ENCODE measurements around the gene VASN.

VASN gene

DNA sequence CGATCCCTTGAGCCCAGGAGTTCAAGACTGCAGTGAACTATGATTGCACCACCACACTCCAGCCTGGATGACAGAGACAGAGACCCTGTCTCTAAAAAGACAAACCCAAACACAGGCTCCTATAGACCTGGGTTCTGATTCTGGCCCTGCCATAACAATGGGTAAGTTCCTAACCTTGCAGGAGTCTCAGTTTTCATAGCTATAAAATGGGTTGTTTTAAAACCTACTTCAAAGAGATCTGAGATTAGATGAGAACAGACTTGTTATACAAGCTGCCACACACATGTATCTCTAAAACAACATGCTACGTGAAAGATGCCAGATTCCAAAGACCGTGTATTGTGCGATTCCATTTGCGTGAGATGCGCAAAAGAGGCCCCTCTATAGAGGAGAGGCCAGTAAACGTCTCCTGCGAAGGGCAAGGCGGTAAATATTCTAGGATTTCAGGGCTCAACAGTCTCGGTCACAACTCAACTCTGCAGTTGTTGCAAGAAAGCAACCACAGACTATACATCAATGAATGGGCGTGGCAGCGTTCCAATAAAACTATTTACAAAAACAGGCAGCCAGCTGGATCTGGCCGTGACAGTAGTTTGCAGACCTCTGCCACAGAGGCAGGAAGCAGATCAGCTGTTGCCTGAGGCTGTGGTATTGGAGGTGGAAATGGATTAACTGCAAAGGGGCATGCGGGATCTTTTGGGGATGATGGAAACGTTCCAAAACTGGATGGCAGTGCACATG is 38.9 kb downstream of the VASN start:
- Histone ChIP-seq H3K27me3 (ENCODE audit: insufficient read depth, low read length, poor library complexity) (no peaks in the 10 kb centered on the region), H3K9me3 (ENCODE audit: insufficient read depth, low read length, severe bottlenecking) (no peaks in the 10 kb centered on the region), H3K27ac (ENCODE audit: low read length) (no peak overlapping the region), H4K20me1 (ENCODE audit: insufficient read depth, low read length) (peaks cover 67% of the 10 kb centered on the region), H3K4me2 (ENCODE audit: insufficient read depth, low read length) (no peak overlapping the region), H3K36me3 (ENCODE audit: insufficient read depth, low read length) (peaks cover 69% of the 10 kb centered on the region), H3K79me2 (ENCODE audit: insufficient read depth, low read length) (peaks cover 60% of the 10 kb centered on the region), H2AFZ (ENCODE audit: low read depth, low read length) (no peak overlapping the region), H3K4me1 (ENCODE audit: insufficient read depth, low read length) (peaks cover 24% of the 10 kb centered on the region), H3K9ac (ENCODE audit: low read depth, low read length) (no peak overlapping the region), H3K4me3 (ENCODE audit: low read depth in 1 of 2, low read length in 2 of 2) (no peak overlapping the region)
- ATAC-seq (ENCODE audit: insufficient read depth, low read depth) (no peak), DNase-seq (no peak)
- TF ChIP-seq, protein P1, sequence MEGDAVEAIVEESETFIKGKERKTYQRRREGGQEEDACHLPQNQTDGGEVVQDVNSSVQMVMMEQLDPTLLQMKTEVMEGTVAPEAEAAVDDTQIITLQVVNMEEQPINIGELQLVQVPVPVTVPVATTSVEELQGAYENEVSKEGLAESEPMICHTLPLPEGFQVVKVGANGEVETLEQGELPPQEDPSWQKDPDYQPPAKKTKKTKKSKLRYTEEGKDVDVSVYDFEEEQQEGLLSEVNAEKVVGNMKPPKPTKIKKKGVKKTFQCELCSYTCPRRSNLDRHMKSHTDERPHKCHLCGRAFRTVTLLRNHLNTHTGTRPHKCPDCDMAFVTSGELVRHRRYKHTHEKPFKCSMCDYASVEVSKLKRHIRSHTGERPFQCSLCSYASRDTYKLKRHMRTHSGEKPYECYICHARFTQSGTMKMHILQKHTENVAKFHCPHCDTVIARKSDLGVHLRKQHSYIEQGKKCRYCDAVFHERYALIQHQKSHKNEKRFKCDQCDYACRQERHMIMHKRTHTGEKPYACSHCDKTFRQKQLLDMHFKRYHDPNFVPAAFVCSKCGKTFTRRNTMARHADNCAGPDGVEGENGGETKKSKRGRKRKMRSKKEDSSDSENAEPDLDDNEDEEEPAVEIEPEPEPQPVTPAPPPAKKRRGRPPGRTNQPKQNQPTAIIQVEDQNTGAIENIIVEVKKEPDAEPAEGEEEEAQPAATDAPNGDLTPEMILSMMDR (IDR thresholded peaks at IDR 0.05; ENCODE audit: borderline replicate concordance, extremely low read depth, low read length, poor library complexity, severe bottlenecking): no peak
- TF ChIP-seq EZH2 (IDR thresholded peaks at IDR 0.05; ENCODE audit: borderline replicate concordance, low read depth, low read length, severe bottlenecking): no peak

DNA sequence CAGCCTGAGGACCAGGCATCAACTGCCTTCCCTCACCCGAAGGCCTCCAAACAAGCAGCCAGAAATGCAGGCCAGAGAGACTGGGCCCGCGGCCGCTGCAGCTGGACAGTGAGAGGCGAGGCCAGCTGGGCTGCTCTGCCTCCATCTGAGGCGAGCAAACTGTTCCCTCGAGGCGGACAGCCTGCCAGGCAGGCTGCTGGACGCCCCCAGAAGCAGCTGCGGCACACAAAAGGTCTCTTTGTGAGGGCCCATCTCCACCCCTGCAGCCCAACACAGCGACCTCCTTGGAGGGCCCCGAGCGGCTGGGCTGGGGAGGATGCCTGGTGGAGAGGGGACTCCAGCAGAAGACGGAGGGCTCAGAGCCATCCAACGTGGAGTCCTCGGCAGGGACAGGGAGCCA is 40.0 kb downstream of the VASN start:
- Histone ChIP-seq H3K4me3 (ENCODE audit: low read depth in 1 of 2, low read length in 2 of 2) (no peak overlapping the region), H3K4me2 (ENCODE audit: insufficient read depth, low read length) (no peak overlapping the region), H3K27me3 (ENCODE audit: insufficient read depth, low read length, poor library complexity) (no peaks in the 10 kb centered on the region), H3K4me1 (ENCODE audit: insufficient read depth, low read length) (peaks cover 32% of the 10 kb centered on the region), H3K36me3 (ENCODE audit: insufficient read depth, low read length) (peaks cover 60% of the 10 kb centered on the region), H4K20me1 (ENCODE audit: insufficient read depth, low read length) (peaks cover 69% of the 10 kb centered on the region), H3K79me2 (ENCODE audit: insufficient read depth, low read length) (peaks cover 69% of the 10 kb centered on the region), H3K9ac (ENCODE audit: low read depth, low read length) (no peak overlapping the region), H3K27ac (ENCODE audit: low read length) (no peak overlapping the region), H3K9me3 (ENCODE audit: insufficient read depth, low read length, severe bottlenecking) (no peaks in the 10 kb centered on the region), H2AFZ (ENCODE audit: low read depth, low read length) (no peak overlapping the region)
- no peak for TF ChIP-seq EZH2 (IDR thresholded peaks at IDR 0.05; ENCODE audit: borderline replicate concordance, low read depth, low read length, severe bottlenecking)
- TF ChIP-seq, protein P1 (IDR thresholded peaks at IDR 0.05; ENCODE audit: borderline replicate concordance, extremely low read depth, low read length, poor library complexity, severe bottlenecking): no peak
- DNase-seq (no peak), ATAC-seq (ENCODE audit: insufficient read depth, low read depth) (no peak)

DNA sequence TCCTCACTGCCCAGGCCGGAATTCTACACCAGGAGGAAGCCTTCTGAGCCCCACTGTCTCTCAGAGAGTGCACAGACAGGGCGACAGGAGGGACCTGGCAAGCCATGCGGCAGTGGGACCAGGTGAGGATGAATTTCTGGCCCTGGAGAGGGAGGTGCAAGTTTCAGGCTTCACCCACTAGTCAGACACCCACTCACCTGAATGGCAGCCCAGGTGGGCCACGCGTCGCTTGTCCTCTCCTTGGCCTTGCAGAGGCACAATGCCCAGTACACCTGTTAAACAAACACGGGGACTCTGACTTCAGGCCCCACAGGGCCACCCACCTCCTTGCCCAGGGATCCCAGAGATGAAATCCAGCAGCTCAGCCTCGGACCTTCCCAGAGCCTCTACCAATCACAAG is 40.5 kb downstream of the VASN start:
- Histone ChIP-seq H3K27ac (ENCODE audit: low read length) (no peak overlapping the region), H3K4me2 (ENCODE audit: insufficient read depth, low read length) (no peak overlapping the region), H2AFZ (ENCODE audit: low read depth, low read length) (no peak overlapping the region), H3K9me3 (ENCODE audit: insufficient read depth, low read length, severe bottlenecking) (no peaks in the 10 kb centered on the region), H3K27me3 (ENCODE audit: insufficient read depth, low read length, poor library complexity) (no peaks in the 10 kb centered on the region), H3K36me3 (ENCODE audit: insufficient read depth, low read length) (peaks cover 59% of the 10 kb centered on the region), H3K4me3 (ENCODE audit: low read depth in 1 of 2, low read length in 2 of 2) (no peak overlapping the region), H3K4me1 (ENCODE audit: insufficient read depth, low read length) (peaks cover 37% of the 10 kb centered on the region), H3K79me2 (ENCODE audit: insufficient read depth, low read length) (peaks cover 69% of the 10 kb centered on the region), H3K9ac (ENCODE audit: low read depth, low read length) (no peak overlapping the region), H4K20me1 (ENCODE audit: insufficient read depth, low read length) (peaks cover 69% of the 10 kb centered on the region)
- TF ChIP-seq, protein P1 (IDR thresholded peaks at IDR 0.05; ENCODE audit: borderline replicate concordance, extremely low read depth, low read length, poor library complexity, severe bottlenecking): no peak
- no peak for TF ChIP-seq EZH2 (IDR thresholded peaks at IDR 0.05; ENCODE audit: borderline replicate concordance, low read depth, low read length, severe bottlenecking)
- ATAC-seq (ENCODE audit: insufficient read depth, low read depth) (no peak), DNase-seq (no peak)

Data from DND-41 (cell line).